ENCODE measurements around the gene TCAIM. TPM values are rescaled to one million over a fixed set of nuclear protein-coding genes. Genes with fewer than 3 reads are reported as not detected.

Gene TCAIM
- polyA plus RNA-seq, 2 donors: 9.7 TPM

- Histone ChIP-seq H3K4me3 (ENCODE audit: low read depth in 1 of 2, low read length in 2 of 2) (no peak overlapping the region), H3K27me3 (ENCODE audit: control insufficient read depth in 1 of 2, insufficient read depth in 2 of 2, low read length in 2 of 2) (no peaks in the 10 kb centered on the region), H3K27ac (ENCODE audit: low read depth in 2 of 2, low read length in 1 of 2) (no peak overlapping the region), H3K9me3 (ENCODE audit: control insufficient read depth in 2 of 2, insufficient read depth in 1 of 2, low read depth in 1 of 2, low read length in 1 of 2) (peaks cover 0 to 10% of the 10 kb centered on the region in 2 donors), H3K4me1 (ENCODE audit: control insufficient read depth in 2 of 2, insufficient read depth in 2 of 2, low read length in 1 of 2) (peaks cover 0 to 2% of the 10 kb centered on the region in 2 donors), H3K36me3 (ENCODE audit: control insufficient read depth in 2 of 2, insufficient read depth in 2 of 2, low read length in 1 of 2) (peaks cover 39 to 49% of the 10 kb centered on the region in 2 donors)
- WGBS, 2 donors: 98 to 100% methylated on average over 3 of the region's 3 CpGs
Measured at GRCh38 chr3:44451441-44451840, 112.9 kb downstream of the TCAIM start.

GRCh38 chr3:44454258-44454657 lies 115.7 kb downstream of the TCAIM start:
- 93 to 96% methylated on average over 4 of the region's 4 CpGs for WGBS, 2 donors
- Histone ChIP-seq H3K36me3 (ENCODE audit: control insufficient read depth in 2 of 2, insufficient read depth in 2 of 2, low read length in 1 of 2) (peaks cover 29 to 38% of the 10 kb centered on the region in 2 donors), H3K9me3 (ENCODE audit: control insufficient read depth in 2 of 2, insufficient read depth in 1 of 2, low read depth in 1 of 2, low read length in 1 of 2) (no peaks in the 10 kb centered on the region), H3K27ac (ENCODE audit: low read depth in 2 of 2, low read length in 1 of 2) (no peak overlapping the region), H3K27me3 (ENCODE audit: control insufficient read depth in 1 of 2, insufficient read depth in 2 of 2, low read length in 2 of 2) (no peaks in the 10 kb centered on the region), H3K4me3 (ENCODE audit: low read depth in 1 of 2, low read length in 2 of 2) (no peak overlapping the region), H3K4me1 (ENCODE audit: control insufficient read depth in 2 of 2, insufficient read depth in 2 of 2, low read length in 1 of 2) (peaks cover 0 to 2% of the 10 kb centered on the region in 2 donors)

- Histone ChIP-seq H3K9me3 (ENCODE audit: control insufficient read depth in 2 of 2, insufficient read depth in 1 of 2, low read depth in 1 of 2, low read length in 1 of 2) (no peaks in the 10 kb centered on the region), H3K4me1 (ENCODE audit: control insufficient read depth in 2 of 2, insufficient read depth in 2 of 2, low read length in 1 of 2) (peaks cover 0 to 2% of the 10 kb centered on the region in 2 donors), H3K27ac (ENCODE audit: low read depth in 2 of 2, low read length in 1 of 2) (no peak overlapping the region), H3K36me3 (ENCODE audit: control insufficient read depth in 2 of 2, insufficient read depth in 2 of 2, low read length in 1 of 2) (peaks cover 24 to 33% of the 10 kb centered on the region in 2 donors), H3K27me3 (ENCODE audit: control insufficient read depth in 1 of 2, insufficient read depth in 2 of 2, low read length in 2 of 2) (no peaks in the 10 kb centered on the region), H3K4me3 (ENCODE audit: low read depth in 1 of 2, low read length in 2 of 2) (no peak overlapping the region)
- WGBS, 2 donors: 98% methylated on average over 10 of the region's 10 CpGs
Measured at GRCh38 chr3:44455318-44455717, 116.8 kb downstream of the TCAIM start.

Other genes with a start within 250 kb of the TCAIM start
- gene TOPAZ1, start 96.9 kb upstream of the TCAIM start, polyA plus RNA-seq: not detected
- 1 to 10 TPM; 1.4 to 3.2 TPM for gene ZNF445, start 138.9 kb downstream of the TCAIM start, polyA plus RNA-seq
- under 1 TPM; 0.56 to 0.81 TPM for gene ZKSCAN7, start 216.4 kb downstream of the TCAIM start, polyA plus RNA-seq
- gene ZNF660, start 246.2 kb downstream of the TCAIM start, polyA plus RNA-seq: under 1 TPM; 0.28 to 0.31 TPM

All from esophagus (tissue), 2 donors.